ENCODE data around the gene CNTN4.

DNA sequence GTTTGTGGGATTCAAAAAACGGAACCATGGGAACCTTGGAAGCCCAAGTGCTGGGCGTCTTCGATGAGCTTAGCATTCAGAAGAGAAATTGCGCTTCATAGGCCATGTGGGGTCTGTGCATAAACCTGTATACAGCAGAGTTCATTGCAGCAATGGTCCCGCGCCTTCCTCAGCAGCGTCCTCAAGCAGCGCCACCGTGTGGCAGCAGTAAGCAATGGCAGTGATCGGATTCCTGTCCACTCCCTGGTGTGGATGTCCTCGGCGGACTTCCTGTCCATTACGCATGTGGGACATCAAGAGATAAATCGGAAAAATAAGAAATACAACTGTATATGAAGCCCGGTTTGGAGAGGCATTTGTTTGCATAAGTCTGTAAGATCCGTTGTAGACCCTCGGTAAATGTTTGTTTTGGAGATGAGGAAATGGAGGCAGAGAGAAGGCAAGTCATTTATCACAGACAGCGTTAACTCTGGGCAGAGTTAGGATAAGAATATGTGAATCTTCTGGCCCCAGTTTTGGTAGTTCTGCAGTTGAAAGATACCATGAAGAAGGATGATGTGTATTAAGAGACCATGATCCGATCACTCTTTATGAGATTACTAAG lies 57.7 kb downstream of the CNTN4 start:
- TF ChIP-seq TARDBP (IDR thresholded peaks at IDR 0.05) = no peak
- TF ChIP-seq FOXM1 (IDR thresholded peaks at IDR 0.05; ENCODE audit: borderline replicate concordance) = no peak
- no peak for TF ChIP-seq ZNF384 (IDR thresholded peaks at IDR 0.05)
- no peak for TF ChIP-seq SP1 (IDR thresholded peaks at IDR 0.05)
- TF ChIP-seq ARNT (IDR thresholded peaks at IDR 0.05) = no peak
- TF ChIP-seq HDGF (IDR thresholded peaks at IDR 0.05; ENCODE audit: borderline replicate concordance) = no peak
- TF ChIP-seq BHLHE40 (IDR thresholded peaks at IDR 0.05; ENCODE audit: borderline replicate concordance) = no peak
- TF ChIP-seq FOXK2 (IDR thresholded peaks at IDR 0.05) = no peak

Measured in HEK293T (cell line).